Choroid plexus epithelial cell (primary cell): ENCODE measurements around the gene BCL6B.
A peak's percentile ranks its signal among the peaks of the same experiment; 100 is the strongest.

ENCODE experiments used
- DNase-seq: peaks from one replicate; pipeline ENCODE4 v3.0.0-alpha.2; 2010; ENCODE audit warnings: low read depth
- H3K4me3 ChIP-seq: 2 replicates; pipeline ENCODE4 v1.5.1; 2011; ENCODE audit warnings: low read depth, mild to moderate bottlenecking, control low read depth, low read length, moderate library complexity
- TF ChIP-seq, protein P1 (sequence below): conservative IDR thresholded peaks from 2 replicates; pipeline ENCODE4 v1.5.1; 2011; ENCODE audit warnings: low read depth, mild to moderate bottlenecking, control low read depth, inconsistent platforms, low read length, moderate library complexity

The BCL6B gene

GRCh38 chr17:7002288-7003047, 20.4 kb upstream of the BCL6B start:
- TF ChIP-seq, protein P1, sequence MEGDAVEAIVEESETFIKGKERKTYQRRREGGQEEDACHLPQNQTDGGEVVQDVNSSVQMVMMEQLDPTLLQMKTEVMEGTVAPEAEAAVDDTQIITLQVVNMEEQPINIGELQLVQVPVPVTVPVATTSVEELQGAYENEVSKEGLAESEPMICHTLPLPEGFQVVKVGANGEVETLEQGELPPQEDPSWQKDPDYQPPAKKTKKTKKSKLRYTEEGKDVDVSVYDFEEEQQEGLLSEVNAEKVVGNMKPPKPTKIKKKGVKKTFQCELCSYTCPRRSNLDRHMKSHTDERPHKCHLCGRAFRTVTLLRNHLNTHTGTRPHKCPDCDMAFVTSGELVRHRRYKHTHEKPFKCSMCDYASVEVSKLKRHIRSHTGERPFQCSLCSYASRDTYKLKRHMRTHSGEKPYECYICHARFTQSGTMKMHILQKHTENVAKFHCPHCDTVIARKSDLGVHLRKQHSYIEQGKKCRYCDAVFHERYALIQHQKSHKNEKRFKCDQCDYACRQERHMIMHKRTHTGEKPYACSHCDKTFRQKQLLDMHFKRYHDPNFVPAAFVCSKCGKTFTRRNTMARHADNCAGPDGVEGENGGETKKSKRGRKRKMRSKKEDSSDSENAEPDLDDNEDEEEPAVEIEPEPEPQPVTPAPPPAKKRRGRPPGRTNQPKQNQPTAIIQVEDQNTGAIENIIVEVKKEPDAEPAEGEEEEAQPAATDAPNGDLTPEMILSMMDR, result no peak
- H3K4me3 ChIP-seq, result no peak overlapping the region
- no peak for DNase-seq

- no peak overlapping the region for H3K4me3 ChIP-seq
- TF ChIP-seq, protein P1, result no peak
- no peak for DNase-seq
These were observed 19.1 kb upstream of the BCL6B start for GRCh38 chr17:7003745-7004144.

- TF ChIP-seq, protein P1, result peak; percentile 72
- H3K4me3 ChIP-seq, result no peak overlapping the region
- peak; percentile 73 for DNase-seq
These were observed 18.2 kb upstream of the BCL6B start for GRCh38 chr17:7004398-7005253.

DNA sequence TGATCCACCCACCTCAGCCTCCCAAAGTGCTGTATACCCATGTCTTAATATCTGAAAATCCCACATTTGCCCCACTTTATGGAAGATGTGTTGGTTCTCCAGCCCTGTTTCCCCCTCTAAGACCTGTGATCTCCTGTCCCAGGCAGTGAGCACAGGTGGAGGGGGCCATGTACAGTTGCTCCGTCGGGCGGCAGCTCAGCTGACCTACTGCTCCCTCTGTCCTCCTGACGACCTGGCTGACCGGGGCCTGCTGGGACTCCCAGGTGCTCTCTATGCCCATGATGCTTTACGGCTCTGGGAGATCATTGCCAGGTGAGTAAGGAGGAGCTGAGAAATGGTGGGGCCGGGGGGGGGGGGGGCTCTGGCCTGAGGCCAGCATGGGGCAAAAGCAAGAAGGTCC, 17.1 kb upstream of the BCL6B start:
- TF ChIP-seq, protein P1, result no peak
- no peak for DNase-seq
- no peak overlapping the region for H3K4me3 ChIP-seq

GRCh38 chr17:7007143-7007542, 15.7 kb upstream of the BCL6B start:
- DNase-seq, result no peak
- TF ChIP-seq, protein P1, result no peak
- no peak overlapping the region for H3K4me3 ChIP-seq

DNA sequence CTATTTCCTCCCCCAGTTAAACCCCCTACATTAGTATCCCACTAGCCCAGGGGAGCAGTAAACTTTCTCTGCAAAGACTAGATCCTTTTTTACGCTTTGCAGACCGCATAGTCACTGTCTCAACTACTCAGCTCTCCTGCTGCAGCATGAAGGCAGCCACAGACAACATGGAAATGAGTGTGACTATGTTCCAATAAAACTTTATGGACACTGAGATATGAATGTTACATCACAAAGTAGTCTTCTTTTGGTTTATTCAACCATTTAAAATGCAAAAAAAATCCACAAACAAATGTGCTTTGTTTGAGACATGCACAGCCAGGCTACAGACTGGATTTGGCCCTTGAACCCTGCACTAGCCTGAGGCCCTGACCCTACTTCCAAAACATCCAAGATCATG, 12.3 kb upstream of the BCL6B start:
- H3K4me3 ChIP-seq, result no peak overlapping the region
- TF ChIP-seq, protein P1, result no peak
- DNase-seq, result no peak
